Measurements from ENCODE around the gene UBE2G1.
A peak's percentile ranks its signal among the peaks of the same experiment; 100 is the strongest.

The UBE2G1 gene

DNA sequence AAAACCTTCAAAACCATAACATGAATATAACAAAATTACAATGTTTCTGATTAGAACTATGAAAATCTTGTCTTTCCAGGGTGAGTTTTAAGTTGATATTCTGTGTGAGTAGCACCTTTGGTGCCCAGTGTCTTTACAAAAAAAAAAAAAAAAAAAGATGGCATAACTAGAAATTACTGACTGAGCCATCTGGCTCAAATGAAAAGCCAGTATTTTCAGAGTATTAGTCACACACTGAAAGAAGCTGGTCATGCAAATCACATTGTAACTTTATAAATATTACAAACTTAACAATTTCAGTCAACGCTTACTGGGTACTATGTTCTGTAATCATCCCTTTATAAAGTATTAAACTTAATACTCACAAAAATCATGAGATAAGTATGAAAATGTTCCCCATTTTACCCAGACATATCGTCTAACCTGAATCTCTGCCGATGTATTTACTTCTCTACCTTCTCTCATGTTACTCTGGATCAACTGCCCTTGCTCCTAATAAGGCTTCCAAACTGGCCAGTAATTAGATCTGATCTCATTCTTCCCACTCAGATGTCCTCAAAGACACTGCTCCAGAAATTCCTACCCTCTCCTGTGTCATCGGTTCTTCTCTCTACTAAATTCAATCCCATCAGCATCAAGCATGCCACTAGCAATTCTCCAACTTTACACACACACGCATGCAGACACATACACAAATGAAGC lies 25.4 kb downstream of the UBE2G1 start:
- FAIRE-seq (peak; percentile 18), DNase-seq (ENCODE audit: insufficient read length, low spot score) (no peak)

DNA sequence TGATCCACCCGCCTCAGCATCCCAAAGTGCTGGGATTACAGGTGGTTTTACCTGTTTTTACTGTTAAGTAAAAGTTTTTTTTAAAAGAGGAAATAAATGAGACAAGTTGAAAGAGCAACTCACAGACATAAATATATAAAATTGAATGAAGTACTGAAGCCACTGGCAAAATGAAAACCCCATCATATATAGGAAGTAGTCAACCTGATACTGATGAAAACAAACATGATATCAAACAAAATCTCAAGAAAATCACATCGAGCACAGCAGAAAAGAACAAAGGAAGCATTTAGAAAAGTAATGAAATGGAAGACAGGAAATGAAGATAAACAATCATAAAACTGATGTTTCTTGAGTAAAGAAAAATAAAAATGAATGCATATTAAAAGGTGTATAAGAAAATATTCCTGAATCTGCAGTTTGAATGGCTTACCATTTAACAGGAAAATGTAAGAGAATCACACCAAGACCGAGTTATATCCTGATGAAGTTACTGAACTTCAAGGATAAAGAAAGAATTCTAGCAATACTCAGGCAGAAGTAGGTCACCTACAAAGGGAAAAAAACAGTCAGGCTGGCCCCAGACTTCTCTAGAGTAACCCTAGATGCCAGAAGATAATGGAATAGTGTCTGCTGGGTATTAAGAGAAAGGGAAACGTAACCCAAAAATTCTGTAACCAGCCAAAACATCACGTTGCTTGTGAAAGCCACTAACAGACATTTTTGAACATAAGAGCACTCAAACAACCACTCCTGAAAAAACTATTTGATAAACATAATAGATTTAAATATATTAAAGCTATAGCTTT lies 31.5 kb downstream of the UBE2G1 start:
- no peak for FAIRE-seq
- no peak for DNase-seq (ENCODE audit: insufficient read length, low spot score)

DNA sequence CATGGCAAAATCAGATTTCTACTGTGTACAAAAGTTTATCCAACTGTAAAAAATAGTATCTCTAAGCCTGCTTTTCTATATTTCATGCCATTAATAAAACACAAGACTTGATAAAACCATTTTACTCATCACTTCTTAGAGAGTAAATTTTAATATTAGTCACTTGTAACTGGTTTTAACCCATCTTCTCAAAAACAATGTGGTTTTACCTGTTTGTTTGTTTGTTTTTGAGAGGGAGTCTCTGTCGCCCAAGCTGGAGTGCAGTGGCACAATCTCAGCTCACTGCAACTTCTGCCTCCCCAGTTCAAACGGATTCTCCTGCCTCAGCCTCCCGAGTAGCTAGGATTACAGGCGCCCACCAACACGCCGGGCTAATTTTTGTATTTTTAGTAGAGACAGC lies 32.1 kb downstream of the UBE2G1 start:
- DNase-seq (ENCODE audit: insufficient read length, low spot score) (no peak), FAIRE-seq (no peak)

DNA sequence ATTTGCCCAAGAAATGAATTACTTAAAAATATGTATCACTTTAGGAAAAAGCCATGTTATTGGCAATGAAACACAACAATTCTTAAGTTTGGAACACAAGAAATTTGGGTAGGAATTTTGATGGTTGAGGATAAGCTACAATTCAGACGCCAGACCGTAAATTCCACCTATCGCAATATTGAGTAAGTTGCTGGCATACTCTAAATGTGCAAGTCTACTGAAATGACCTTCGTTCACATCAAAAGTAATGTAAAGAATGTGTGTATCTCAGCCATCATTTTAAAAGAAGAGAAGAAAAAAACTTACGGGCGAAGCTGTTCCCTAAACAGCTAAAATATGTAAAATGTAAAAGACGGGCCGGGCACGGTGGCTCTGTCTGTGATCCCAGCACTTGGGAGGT lies 33.4 kb downstream of the UBE2G1 start:
- DNase-seq (ENCODE audit: insufficient read length, low spot score) (no peak), FAIRE-seq (no peak)

DNA sequence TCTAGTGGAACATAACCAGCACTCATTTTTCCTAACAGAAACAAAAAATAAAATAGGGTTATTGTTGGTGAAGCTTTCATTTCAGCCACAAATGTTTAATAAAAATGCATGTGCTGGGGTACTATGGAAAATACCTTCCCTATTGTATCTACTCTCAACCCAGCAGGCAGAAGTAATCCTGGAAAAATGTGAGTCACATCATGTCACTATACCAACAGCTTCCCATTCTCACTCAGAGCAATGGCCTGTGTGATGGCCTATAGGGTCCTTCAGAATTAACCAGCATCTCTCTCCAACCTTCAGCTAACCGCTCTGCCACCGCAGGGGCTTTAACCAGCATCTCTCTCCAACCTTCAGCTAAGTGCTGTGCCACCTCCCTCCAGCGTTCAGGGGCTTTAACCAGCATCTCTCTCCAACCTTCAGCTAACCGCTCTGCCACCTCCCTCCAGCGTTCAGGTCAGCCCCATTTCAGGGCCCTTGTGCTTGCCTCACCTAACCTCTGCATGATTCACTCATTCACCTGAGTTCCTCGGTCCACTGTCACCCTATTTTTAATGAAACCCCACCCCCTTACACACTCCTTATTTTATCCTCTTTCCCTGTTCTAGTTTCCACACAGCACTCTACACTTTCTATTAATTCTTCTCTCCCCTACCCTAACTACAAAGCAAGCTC lies 34.0 kb downstream of the UBE2G1 start:
- DNase-seq (ENCODE audit: insufficient read length, low spot score) (no peak), FAIRE-seq (no peak)

DNA sequence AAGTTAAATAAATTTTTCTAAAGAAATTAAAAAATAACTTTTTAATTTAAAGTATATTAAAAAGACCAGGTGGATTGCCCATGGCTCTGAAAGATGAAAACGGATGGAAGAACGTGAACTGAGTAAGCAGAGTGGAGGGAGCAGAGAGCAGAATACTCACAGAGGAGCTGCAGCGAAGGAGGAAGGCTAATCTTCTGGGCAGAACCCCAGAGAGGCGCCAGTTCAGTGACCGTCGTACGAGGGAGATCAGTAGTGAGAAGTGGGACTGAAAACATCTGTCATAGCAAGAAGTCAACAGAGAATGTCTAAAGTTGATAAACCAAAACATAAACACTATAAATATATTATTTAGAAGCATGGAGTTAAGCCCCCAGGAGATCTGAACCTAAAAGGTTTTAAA lies 34.9 kb downstream of the UBE2G1 start:
- no peak for FAIRE-seq
- DNase-seq (ENCODE audit: insufficient read length, low spot score): no peak

DNA sequence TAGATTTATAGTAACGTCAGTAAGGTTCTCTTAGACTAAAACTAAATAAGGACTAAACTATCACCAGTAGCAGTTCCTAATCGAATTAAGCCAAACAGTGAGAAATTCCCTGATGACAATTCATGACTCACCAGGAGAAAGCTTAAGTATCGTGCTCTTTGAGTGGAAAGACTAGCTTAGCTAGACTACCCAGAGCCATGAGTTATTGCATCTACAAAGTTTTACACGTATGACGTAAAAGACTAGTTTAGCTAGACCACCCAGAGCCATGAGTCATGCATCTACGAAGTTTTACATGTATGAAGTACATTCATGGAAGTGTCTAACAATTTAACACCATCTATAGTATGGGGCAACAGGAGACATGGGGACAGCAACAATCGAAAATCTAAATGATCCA lies 36.6 kb downstream of the UBE2G1 start:
- DNase-seq (ENCODE audit: insufficient read length, low spot score) (no peak), FAIRE-seq (peak; percentile 18)

DNA sequence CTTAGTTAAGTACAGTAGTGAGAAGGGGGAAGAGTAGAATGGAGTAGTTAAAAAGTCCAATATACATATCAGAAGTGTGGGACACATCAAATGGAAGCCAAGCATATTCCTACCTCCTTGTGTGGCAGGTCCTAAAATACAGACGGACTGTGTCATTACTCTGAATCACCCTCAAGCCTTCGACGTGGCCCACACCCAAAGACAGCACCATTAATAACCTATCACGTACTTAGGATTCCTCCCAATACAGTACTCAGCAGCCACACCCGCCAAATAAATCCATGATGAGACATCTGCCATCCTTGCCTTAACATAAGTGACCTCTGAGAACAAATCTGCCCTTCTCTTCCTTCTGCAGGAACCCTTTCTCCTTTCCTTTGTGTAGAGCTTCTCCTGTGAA lies 38.9 kb downstream of the UBE2G1 start:
- DNase-seq (ENCODE audit: insufficient read length, low spot score): no peak
- no peak for FAIRE-seq

DNA sequence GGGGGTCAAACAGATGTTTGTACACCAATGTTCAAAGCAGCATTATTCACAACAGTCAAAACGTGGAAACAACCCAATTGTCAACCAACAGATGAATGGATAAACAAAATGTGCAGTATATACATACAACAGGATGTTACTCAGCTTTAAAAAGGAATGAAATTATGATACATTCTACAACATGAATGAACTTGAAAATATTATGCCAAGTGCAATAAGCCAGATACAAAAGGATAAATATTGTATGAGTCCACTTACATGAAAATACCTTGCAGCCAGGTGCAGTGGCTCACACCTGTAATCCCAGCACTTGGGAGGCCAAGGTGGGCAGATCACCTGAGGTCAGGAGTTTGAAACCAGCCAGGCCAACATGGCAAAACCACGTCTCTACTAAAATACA lies 39.9 kb downstream of the UBE2G1 start:
- no peak for FAIRE-seq
- no peak for DNase-seq (ENCODE audit: insufficient read length, low spot score)

DNA sequence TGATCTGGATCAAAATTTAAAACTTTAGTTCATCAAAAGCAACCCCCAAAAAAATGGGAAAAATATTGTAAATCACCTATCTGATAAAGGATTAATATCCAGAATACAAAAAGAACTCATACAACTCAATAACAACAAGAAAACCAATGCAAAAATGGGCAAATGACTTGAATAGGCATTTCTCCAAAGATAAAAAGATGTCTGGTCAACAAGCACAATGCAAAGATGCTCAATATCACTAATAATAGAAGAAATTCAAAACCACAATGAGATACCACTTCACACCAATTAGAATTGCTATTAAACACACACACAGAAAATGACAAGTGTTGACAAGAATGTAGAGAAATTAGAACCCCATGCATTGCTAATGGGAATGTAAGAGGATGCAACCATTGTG lies 40.4 kb downstream of the UBE2G1 start:
- DNase-seq (ENCODE audit: insufficient read length, low spot score): no peak
- FAIRE-seq: no peak

DNA sequence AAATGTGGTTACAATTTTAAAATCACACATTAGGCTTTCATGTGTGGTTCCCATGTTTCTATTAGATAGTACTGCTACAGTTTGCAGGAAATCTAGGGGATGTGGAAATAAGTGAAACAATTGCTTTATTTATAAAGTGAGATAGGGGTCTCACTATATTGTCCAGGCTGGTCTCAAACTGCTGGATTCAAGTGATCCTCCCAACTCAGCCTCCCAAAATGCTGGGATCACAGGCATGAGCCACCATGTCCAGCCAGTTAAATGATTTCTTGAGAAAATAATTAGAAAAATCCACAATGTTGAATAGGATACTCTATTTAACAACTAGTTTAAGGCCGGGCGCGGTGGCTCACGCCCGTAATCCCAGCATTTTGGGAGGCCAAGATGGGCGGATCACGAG lies 42.0 kb downstream of the UBE2G1 start:
- DNase-seq (ENCODE audit: insufficient read length, low spot score): no peak

DNA sequence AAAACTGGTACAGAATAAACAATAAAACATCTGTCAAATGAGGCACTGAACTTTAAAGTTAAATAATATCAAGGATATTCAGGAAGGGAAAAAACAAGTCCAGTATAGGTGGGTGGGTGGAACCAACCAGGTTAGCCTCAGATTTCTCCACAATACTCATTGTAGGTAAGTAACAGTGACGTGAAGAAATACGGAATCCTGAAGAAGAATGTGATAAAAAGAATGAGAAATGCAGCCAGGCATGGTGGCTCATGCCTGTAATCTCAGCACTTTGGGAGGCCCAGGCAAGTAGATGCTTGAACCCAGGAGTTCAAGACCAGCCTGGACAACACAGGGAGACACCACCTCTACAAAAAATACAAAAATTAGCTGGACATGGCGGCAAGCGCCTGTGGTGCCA lies 47.3 kb downstream of the UBE2G1 start:
- FAIRE-seq: no peak
- no peak for DNase-seq (ENCODE audit: insufficient read length, low spot score)

More for the DNA sequence above, 42.0 kb downstream of the UBE2G1 start:
- FAIRE-seq: no peak

DNA sequence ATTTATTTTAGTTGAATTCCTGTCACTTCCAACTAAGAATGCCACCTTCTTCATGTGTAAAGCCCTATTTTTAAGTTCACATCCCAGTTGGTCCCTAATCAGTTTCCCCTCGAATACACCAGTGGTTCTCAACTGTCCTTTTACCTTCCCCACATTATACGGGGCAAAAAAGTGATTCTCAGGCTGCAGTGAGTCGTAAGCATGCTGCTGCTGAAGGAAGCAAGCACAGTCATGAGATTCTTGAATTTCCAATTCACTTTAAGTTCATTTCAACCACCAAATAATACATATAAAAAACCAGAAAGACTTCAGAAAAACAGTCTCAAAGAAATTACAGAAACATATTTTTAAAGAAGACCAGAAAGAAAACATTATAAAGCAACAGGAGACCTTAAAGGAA lies 47.9 kb downstream of the UBE2G1 start:
- no peak for FAIRE-seq
- no peak for DNase-seq (ENCODE audit: insufficient read length, low spot score)

DNA sequence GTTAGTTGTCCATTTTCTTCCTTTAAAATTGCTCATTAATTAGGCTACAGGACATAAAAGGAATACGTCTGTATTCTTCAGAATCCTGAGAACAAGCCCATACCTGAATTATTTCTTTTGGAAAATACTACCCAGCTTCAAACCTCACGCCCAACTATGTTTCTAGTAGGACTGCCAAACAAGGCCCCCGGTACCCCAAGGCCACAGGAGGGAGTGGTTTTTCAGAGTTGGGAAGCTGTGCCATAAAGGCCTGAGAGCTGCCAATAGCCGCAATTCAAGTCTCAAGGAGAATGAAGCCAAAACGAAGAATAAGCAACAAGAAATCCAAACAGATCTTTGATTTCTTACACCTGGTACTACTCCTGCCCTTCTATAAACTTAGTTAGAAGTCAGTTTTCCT lies 48.3 kb downstream of the UBE2G1 start:
- FAIRE-seq (no peak), DNase-seq (ENCODE audit: insufficient read length, low spot score) (no peak)

DNA sequence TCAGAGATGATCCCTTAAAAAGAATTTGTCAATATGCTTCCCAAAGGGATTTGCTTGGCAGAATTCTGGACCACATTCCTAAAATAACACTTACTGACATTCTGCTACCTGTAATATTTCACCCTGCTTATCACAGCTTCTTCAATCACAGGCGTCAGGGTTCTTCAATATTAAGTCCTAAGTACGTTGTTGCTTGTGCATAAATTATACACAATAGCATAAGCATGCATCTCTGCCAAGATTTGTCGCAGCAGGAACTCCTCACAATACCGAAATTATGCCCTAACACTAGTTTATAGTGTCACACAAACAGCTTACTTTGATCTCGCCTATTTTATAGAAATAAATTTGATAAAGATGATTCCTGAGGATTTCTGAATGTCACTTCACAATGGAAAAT lies 48.9 kb downstream of the UBE2G1 start:
- DNase-seq (ENCODE audit: insufficient read length, low spot score) (no peak), FAIRE-seq (no peak)

DNA sequence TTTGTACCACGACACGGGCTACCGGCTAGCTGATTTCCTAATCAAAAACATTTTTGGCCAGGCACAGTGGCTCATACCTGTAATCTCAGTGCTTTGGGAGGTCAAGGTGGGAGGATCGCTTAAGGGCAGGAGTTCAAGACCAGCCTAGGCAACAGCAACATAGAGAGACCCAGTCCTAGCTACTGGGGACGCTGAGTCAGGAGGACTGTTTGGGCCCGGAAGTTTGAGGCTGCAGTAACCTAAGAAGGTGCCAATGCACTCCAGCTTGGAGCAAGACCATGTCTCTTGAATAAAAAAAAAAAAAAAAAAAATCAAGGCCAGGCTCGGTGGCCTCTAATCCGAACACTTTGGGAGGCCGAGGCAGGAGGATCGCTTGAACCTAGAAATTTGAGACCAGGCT lies 49.8 kb downstream of the UBE2G1 start:
- FAIRE-seq: no peak
- no peak for DNase-seq (ENCODE audit: insufficient read length, low spot score)

DNA sequence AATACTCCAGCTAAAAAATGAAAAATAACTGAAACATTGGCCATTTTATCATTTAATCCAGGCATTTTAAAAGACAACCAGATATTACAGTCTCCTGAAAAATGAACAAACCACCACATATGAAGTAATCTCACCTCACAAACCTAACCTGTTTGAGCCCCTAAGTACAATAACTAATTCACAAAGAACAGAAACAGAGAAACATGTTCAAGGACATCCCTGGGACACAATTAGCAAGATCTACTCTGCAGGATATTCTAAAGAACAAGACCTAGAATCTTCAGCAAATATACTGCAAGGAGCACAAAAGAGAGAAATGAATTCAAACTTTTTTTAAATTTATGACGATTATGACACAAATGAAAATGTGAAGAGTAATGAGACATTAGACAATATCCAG lies 51.9 kb downstream of the UBE2G1 start:
- DNase-seq (ENCODE audit: insufficient read length, low spot score) (no peak), FAIRE-seq (peak; percentile 8)

DNA sequence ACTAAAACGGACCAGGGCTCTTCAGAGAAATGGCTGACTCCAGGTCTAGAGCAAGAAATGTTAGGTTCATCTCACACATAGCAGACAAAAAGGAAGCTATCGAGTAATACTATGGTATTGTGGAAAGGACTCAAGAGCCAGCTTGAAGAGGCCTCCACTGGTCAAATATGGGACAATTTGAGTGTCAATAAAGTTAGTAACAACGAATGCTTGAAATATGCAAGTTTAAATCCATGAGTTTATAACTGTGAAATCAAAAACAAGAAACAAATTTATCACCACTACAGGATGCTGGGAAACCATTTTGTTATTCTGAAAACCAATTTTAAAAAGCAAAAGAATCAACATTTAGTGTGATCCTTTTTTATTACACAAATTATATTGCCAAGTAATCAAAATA lies 52.3 kb downstream of the UBE2G1 start:
- peak; percentile 83 for FAIRE-seq

DNA sequence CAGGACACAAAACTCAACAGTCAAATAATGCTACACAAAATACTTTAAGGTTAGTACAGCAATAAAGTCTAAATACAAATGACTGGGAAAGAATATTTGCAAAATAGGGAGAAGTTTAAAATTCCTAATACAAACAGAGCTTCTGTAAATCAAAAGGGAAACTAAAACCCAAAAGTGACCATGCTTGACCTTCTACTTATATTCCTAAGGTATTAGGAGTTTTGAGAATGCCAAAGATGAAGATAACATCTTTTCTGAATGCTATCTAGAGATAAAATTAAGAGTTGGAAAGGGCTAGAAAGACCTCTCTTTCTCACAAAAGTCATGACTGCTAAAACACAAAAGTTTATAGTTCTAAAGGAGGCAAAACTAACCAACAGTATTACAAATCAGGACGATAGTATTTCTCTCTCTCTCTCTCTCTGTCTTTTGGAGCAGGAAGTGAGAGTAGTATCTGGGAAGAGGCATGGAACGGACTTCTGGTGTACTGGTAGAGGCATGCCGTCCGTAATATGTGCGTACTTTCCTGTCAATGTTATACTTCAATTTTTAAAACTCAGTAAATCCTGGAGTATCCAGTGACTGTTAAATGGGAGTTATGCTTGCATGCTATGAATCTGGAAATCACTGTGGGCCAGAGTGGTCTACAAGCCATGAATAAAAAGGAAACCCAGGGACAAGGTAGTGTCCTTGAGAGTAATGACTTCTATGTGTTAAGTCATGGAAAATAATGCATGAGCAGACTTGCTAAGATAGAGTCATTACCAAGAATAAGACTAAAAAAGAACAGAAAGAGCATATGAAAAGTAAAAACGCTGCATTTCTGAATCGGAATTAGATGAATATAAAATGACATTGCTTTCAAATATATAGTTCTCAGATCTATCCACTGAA lies 53.0 kb downstream of the UBE2G1 start:
- DNase-seq (ENCODE audit: insufficient read length, low spot score) (no peak), FAIRE-seq (peak; percentile 54)

More for the DNA sequence above, 52.3 kb downstream of the UBE2G1 start:
- DNase-seq (ENCODE audit: insufficient read length, low spot score): no peak

DNA sequence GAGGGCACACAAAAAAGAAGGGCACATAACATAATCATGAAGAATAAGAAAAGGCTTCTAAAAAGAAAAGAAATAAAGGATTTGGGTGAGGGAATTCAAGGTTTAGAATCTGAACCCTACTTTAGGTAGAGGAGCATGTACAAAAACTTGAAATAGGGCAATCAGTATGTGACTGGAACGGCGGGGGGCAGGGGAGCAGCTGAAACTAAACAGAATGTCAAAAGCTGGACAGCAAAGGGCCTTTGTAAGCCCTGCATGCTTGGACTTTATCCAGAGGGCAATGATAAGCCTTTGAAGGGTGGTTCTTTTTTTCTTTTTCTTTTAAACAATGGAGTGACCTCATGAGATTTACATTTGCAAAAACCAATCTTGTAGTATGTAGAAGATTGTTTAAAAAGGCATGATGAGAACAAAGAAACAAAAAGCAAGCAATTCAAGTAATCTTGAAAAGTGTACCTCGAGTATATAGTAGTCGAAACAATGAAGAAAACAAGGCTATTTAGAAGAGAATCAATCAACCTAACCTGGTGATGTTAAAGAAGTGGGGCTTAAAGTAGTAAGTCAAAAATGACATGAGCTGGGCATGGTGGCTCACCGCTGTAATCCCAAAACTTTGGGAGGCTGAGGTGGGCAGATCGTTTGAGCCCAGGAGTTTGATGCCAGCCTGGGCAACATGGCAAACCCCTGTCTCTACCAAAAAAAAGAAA lies 56.0 kb downstream of the UBE2G1 start:
- DNase-seq (ENCODE audit: insufficient read length, low spot score) (no peak), FAIRE-seq (no peak)
